ENCODE data around the gene MINDY4.

Gene MINDY4

DNA sequence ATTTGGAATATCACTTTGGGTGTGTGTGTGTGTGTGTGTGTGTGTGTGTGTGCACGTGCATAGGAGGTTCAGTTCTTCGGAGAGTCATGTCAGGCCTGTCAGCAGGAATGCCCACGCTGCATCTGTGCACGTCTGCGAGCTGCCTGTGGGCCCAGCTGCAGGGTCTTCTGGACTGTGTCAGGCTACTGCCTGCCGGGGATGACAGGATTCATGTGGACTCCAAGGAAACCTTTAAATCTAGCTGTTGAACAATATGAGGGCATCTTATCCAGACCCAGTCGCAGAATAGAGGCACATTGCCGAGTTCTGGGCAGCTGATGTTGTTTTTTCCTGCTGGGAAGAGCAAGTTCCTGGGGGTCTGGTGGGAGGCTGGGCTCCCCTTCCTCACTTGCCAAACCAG lies 159.4 kb downstream of the MINDY4 start:
- H3K27me3 Mint-ChIP-seq (ENCODE audit: low read depth), result no peaks in the 10 kb centered on the region
- peaks cover 5% of the 10 kb centered on the region for H3K9me3 Mint-ChIP-seq
- H3K27ac Mint-ChIP-seq, result no peak overlapping the region
- H3K4me3 Mint-ChIP-seq, result no peak overlapping the region
- H3K4me1 Mint-ChIP-seq (ENCODE audit: low read depth), result no peaks in the 10 kb centered on the region
- no peaks in the 10 kb centered on the region for H3K36me3 Mint-ChIP-seq (ENCODE audit: low read depth)

DNA sequence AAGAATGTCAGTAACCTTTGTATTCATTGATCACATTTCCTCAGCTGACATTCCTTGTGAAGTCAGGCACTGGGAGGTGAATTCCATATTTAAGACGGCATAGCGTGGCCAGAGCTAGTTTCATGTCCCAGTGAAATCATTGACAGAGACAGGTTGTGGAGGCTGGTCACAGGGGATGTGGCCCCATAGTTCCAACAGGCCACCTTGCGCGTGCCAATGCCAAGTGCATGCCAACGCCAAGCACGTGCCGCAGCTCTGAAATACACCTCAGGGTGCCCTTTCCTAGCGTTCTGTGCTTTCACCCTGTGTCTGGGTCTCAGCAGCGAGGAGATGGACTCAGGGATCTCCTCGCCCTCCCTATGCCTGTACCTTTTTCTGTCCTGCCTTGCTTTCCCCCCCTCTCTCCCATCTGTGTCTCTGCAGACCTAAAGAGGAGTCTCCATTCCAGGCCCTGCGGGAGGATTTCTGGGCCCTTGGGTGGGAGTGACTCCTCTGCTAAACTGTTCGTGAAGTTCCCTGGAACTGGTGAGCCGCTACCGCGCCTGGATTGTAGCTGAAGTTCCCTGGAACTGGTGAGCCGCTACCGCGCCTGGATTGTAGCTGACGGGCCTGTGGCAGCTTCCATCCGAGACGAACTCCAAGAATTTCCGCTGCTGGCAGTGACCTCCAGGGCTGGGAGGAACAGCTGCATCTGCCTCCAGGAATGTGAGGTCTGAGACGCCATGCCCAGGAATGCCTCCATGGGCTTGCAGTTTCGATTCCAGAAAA lies 160.1 kb downstream of the MINDY4 start:
- H3K36me3 Mint-ChIP-seq (ENCODE audit: low read depth), result no peaks in the 10 kb centered on the region
- H3K27me3 Mint-ChIP-seq (ENCODE audit: low read depth), result peaks cover 2% of the 10 kb centered on the region

DNA sequence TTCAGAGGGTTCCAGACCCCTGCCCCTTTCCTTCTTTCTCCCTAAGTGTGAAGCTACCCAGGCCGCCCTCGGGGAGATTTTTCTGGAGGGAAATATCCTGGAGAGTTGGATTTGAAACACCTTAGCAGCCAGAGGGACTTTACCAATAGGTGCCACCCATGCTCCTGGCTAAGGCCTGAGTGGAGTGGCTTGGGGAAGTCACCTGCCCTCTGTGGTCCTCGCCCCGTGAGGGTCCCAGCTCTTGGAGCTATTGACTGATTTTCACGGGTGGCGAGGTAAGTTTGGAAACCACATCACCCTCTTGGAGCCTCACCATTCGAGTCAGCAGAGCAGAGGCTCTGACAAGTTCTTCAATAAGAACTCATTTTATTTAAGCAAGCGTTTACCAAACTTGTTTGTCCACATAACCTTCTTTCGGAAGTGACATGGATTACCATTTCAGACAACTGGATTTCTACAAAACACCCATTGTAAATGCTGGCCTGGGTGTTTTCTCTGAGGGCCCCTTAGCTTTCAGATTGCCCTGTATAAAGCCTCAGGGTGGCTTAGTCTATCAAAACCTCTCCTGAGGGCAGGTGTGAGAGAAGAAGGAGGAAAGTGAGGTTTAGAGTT lies 160.8 kb downstream of the MINDY4 start:
- Mint-ChIP-seq H3K4me1 (ENCODE audit: low read depth) (no peaks in the 10 kb centered on the region), H3K27ac (no peak overlapping the region), H3K4me3 (no peak overlapping the region), H3K9me3 (no peaks in the 10 kb centered on the region), H3K36me3 (ENCODE audit: low read depth) (no peaks in the 10 kb centered on the region), H3K27me3 (ENCODE audit: low read depth) (peaks cover 3% of the 10 kb centered on the region)

More for the DNA sequence above, 160.1 kb downstream of the MINDY4 start:
- Mint-ChIP-seq H3K4me1 (ENCODE audit: low read depth) (no peaks in the 10 kb centered on the region), H3K4me3 (no peak overlapping the region), H3K27ac (no peak overlapping the region), H3K9me3 (peaks cover 5% of the 10 kb centered on the region)

DNA sequence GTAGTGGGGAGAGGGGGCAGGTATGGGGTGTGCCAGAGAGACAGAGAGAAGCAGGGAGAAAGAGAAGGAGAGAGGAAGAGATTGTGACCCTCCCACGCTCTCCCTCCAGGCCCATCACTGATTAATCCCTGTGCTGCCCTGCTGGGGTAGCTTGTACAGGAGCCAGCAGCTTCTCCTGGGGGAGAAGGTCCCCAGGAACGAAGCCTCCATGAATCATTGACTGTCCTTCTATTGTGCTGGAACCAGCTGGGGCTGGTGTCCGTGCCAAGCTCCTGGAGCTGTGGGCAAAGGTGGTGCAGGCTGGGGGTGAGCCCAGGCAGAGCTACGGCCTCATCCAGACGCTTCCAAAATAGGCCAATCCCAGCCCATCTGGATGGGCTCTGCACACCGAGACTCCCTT lies 161.3 kb downstream of the MINDY4 start:
- Mint-ChIP-seq H3K27ac (no peak overlapping the region), H3K9me3 (no peaks in the 10 kb centered on the region)

DNA sequence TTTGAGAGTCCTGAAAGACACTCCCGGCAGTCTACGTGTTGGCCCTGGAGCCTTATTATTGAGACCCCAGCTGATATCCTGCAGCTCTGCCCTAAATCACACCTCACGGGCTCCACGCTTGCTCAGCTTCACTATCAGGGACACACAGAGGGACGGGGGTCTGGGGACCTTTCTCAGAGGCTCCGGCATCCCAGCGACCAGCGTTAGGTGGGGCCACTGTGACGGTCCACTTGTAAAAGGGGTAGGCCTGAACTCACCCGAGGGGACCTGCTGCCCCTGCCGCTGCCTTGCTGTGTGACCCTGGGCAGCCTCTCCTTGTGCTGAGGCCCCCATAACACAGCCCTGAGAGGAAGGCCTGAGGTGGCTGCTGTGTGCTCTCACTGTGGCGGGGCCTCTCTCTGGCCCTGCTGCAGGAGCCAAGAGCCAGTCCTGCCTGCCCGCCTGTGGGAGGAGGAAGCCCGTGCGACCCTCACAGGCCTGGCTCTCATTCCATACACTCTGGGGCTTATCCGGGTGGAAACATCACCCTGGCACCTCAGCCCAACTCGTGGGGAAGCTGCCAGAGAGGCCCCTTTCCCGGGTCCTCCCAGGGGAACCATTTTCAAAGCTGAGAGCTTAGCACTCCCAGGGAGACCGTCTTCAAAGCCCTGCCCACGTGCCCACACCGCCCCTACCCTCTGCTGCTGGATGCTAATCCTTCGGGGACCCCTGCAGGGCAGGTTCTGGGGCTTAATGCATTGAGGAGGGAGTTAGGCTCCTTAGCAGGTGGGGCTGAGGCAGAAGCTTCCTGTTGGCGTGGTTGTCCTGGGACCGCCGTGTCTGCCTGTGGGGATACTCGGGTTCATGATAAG lies 162.1 kb downstream of the MINDY4 start:
- Mint-ChIP-seq H3K36me3 (ENCODE audit: low read depth) (no peaks in the 10 kb centered on the region), H3K27ac (no peak overlapping the region), H3K27me3 (ENCODE audit: low read depth) (peaks cover 10% of the 10 kb centered on the region)

More for the DNA sequence above, 161.3 kb downstream of the MINDY4 start:
- H3K27me3 Mint-ChIP-seq (ENCODE audit: low read depth), result peaks cover 5% of the 10 kb centered on the region
- H3K4me3 Mint-ChIP-seq, result no peak overlapping the region
- no peaks in the 10 kb centered on the region for H3K36me3 Mint-ChIP-seq (ENCODE audit: low read depth)
- no peaks in the 10 kb centered on the region for H3K4me1 Mint-ChIP-seq (ENCODE audit: low read depth)

DNA sequence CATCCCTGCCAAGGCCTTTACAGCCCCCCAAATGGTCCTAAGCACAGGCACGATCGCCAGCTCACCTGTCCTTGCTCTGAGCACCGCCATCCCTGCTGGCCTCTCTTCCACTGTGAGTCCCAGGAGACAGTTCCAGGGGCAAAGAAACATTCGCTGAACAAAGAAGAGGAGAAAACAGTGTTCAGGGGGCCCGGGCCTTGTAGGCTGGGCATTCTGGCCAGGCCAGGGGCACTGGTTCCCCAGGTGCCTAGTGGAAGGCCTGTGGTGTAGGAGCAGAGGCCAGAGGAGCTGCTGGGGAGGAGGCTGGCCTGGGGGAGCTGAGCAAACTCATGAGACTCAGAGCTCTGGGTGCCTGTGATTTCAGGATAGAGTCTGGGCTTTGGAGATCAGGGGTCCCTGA lies 163.0 kb downstream of the MINDY4 start:
- Mint-ChIP-seq H3K4me1 (ENCODE audit: low read depth) (no peaks in the 10 kb centered on the region), H3K4me3 (no peak overlapping the region), H3K9me3 (no peaks in the 10 kb centered on the region), H3K27me3 (ENCODE audit: low read depth) (peaks cover 10% of the 10 kb centered on the region), H3K27ac (no peak overlapping the region), H3K36me3 (ENCODE audit: low read depth) (no peaks in the 10 kb centered on the region)

More for the DNA sequence above, 162.1 kb downstream of the MINDY4 start:
- no peaks in the 10 kb centered on the region for H3K4me1 Mint-ChIP-seq (ENCODE audit: low read depth)
- H3K9me3 Mint-ChIP-seq, result no peaks in the 10 kb centered on the region
- no peak overlapping the region for H3K4me3 Mint-ChIP-seq

DNA sequence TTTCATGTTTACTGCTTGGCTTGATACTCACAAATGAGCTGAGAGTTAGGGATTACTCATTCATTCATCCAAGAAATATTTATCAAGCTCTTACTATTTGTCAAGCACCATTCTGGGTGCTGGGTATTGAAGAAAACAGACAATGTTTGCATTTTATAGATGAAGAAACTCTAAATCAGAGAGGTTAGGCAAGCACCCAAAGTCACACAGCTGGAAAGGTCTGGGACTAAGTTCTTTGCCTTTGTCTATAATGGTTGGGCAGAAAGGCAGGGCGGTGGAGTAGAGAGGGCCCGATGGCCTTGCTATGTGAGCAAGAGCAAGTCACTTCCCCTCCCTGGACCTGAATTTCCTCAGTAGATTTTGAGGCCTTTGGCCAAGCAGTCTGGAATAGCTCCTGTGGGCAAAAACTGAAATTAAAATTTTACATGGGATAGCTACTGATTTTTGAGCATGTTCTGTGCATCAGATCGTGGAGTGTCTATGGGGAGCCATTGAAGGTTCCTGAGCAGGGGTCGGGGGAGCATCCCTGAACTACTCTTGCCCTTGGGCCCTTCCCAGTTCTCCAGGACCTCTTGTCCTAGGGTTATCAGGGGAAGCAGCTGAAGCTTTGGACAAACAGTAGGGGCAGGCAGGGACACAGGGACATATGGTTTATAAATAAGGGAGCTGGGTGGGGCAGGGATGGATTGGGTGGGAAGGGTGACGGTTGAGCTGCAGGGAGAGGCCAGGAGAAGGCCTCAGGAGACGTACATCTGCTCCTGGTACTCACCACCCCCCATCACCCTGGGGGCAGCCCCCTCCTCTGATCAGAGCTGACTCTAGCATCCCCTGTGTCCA lies 163.7 kb downstream of the MINDY4 start:
- H3K9me3 Mint-ChIP-seq, result no peaks in the 10 kb centered on the region
- H3K36me3 Mint-ChIP-seq (ENCODE audit: low read depth), result no peaks in the 10 kb centered on the region
- no peak overlapping the region for H3K27ac Mint-ChIP-seq
- peaks cover 17% of the 10 kb centered on the region for H3K27me3 Mint-ChIP-seq (ENCODE audit: low read depth)
- H3K4me1 Mint-ChIP-seq (ENCODE audit: low read depth), result no peaks in the 10 kb centered on the region
- H3K4me3 Mint-ChIP-seq, result no peak overlapping the region

DNA sequence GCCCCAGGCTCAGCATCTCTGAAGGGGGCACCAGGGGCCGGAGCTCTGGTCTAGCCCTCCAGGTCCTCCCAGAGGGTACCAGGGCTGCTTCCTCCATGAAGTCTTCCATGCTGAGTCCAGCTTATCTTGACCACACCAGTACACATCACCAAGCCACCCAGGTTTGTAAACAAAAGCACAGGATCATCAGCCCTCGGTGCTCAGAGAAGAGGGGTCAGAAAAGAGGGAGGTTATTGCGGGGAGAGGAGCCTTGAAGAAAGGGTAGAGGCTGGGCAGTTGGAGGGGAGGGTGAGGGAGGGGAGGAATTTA lies 164.3 kb downstream of the MINDY4 start:
- Mint-ChIP-seq H3K36me3 (ENCODE audit: low read depth) (no peaks in the 10 kb centered on the region), H3K9me3 (no peaks in the 10 kb centered on the region), H3K4me3 (no peak overlapping the region), H3K27ac (no peak overlapping the region), H3K4me1 (ENCODE audit: low read depth) (no peaks in the 10 kb centered on the region), H3K27me3 (ENCODE audit: low read depth) (peaks cover 21% of the 10 kb centered on the region)

DNA sequence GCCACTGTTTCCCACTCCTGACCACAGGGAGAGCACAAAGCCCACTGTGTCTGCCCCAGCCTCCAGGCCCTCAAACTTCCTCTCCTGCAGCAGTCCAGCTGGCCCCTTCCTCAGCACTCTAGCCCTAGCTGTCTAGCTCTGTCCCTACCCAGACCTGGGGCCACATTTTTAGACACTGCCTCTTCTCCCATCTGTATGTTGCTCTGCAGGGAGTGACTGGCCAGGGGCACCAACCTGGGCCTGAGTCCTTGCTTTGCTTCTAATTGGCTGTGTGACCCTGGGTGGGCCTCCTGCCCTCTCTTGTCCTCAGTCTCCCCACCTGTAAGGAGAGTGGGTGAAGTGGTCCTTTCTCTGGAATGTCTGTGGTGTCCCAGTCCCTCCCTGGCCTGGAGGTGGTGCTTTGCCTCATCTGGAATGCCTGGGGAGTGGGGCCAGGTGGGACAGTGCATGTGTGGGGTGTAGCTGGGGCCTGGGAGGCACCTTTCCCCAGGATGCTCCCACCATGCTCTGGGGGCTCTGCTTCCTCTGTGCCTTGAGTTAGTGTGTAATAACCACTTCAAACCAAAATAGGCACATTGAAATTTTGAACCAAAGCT lies 165.5 kb downstream of the MINDY4 start:
- Mint-ChIP-seq H3K27me3 (ENCODE audit: low read depth) (peaks cover 31% of the 10 kb centered on the region), H3K27ac (no peak overlapping the region), H3K4me1 (ENCODE audit: low read depth) (no peaks in the 10 kb centered on the region), H3K36me3 (ENCODE audit: low read depth) (no peaks in the 10 kb centered on the region), H3K4me3 (no peak overlapping the region), H3K9me3 (no peaks in the 10 kb centered on the region)

DNA sequence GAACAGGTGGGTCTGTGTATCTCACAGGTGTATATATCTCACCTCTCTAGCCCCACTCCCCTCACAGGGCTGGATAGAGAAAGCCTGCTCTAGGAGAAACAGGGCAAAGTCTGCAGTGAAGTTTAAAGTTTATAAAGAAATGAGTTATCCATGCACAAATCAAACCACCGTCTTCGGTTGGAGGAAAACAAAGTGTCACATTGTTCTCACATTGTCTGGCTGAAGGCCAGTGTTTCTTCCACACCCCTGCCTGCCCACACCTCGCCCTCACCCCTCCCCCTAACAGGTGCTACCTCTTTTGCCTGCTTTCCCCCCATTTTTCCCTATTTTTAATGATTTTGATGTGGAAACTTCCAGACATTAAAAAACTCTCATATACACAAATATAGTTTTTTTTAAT lies 166.2 kb downstream of the MINDY4 start:
- peaks cover 37% of the 10 kb centered on the region for H3K27me3 Mint-ChIP-seq (ENCODE audit: low read depth)
- no peak overlapping the region for H3K27ac Mint-ChIP-seq
- H3K4me3 Mint-ChIP-seq, result no peak overlapping the region
- H3K4me1 Mint-ChIP-seq (ENCODE audit: low read depth), result no peaks in the 10 kb centered on the region
- H3K36me3 Mint-ChIP-seq (ENCODE audit: low read depth), result no peaks in the 10 kb centered on the region
- no peaks in the 10 kb centered on the region for H3K9me3 Mint-ChIP-seq

DNA sequence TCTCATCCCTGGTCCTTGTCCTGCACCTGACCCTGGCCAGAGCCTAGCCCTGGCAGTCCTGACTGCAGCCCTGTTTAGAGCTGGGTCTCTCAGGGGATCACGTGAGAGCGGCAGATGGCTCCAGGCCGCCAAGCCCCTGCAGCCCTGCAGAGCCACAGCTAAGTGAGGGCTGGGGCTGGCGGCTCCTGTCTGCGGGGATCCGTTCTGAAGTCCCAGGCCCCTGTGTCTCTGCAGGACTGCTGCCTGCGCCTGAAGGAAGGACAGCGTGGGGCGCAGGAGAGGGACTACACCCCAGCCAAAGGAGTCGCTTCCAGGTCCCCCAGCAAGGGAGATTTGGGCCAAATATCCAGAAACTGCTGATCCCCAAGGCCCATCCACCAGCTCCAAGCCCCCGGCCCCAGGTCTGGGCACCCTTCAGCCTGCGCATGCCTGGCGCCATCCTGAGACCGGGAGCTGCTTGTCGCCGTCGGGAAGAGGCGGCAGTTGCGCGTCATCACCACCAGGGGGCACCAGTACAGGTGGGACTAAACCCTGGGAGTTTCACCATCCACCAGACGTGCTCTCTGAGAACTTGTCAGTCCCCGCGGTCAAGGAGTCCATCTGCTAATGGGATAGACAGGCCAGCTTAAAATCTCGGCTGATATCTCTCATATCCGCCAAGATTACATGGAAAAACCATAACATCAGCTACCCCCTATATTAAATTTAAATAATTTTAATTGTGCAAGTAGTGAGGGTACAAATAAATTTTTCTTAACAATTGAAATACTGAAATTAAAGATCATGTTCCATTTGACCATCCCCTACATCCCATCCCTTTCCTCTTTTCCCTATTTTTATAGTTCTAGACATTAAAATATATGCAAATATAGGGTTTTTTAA lies 167.5 kb downstream of the MINDY4 start:
- H3K9me3 Mint-ChIP-seq, result no peaks in the 10 kb centered on the region
- no peaks in the 10 kb centered on the region for H3K36me3 Mint-ChIP-seq (ENCODE audit: low read depth)
- no peak overlapping the region for H3K4me3 Mint-ChIP-seq
- no peak overlapping the region for H3K27ac Mint-ChIP-seq
- H3K27me3 Mint-ChIP-seq (ENCODE audit: low read depth), result peaks cover 47% of the 10 kb centered on the region
- no peaks in the 10 kb centered on the region for H3K4me1 Mint-ChIP-seq (ENCODE audit: low read depth)

DNA sequence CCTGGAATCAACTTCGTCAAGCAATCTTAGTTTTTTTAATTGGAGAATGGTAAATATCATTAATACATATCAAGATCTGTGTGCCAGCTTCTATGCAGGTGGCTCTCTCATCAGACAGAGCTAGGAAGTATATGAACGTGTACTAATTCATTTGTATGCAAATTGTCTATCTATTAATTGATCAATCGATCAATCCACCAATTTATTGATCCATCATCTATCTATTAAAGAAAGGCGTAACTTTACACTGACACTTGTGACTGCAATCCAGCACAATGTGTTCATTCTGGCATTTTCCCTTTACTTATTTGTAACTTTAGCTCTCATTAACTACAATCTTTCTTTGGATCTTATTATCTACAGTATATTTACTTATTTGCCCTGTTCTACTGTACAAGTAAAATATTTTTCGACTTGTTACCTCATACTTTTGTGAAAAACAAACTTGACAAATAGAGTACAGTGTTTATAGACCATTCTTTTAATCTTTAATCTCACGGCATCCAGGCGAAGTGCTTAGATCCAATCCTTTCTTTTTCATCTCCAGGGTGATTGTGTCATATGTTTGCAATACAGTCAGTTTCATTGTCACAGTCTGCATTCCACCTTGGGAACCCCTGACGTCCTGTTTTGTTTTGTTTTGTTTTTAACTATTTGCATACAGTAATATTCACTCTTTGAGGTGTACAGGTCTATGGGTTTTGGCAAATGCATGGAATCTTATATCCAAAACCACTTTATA lies 170.5 kb downstream of the MINDY4 start:
- H3K27ac Mint-ChIP-seq, result no peak overlapping the region
- peaks cover 51% of the 10 kb centered on the region for H3K27me3 Mint-ChIP-seq (ENCODE audit: low read depth)
- H3K4me1 Mint-ChIP-seq (ENCODE audit: low read depth), result no peaks in the 10 kb centered on the region
- H3K4me3 Mint-ChIP-seq, result no peak overlapping the region
- peaks cover 9% of the 10 kb centered on the region for H3K9me3 Mint-ChIP-seq
- no peaks in the 10 kb centered on the region for H3K36me3 Mint-ChIP-seq (ENCODE audit: low read depth)
